Neural cell (in vitro differentiated cells): ENCODE data around the gene AFDN. TPM values are rescaled to one million over a fixed set of nuclear protein-coding genes. Genes with fewer than 3 reads are reported as not detected.

Experiments used
- H2AFZ ChIP-seq: fragments of 200-600, 300-800 bp; sonication (generic), shearing (Covaris generic); 2 replicates; pipeline ENCODE4 v1.6.0; 2014; ENCODE audit warnings: low read depth, mild to moderate bottlenecking, antibody characterized with exemption, low read length, moderate library complexity
- H3F3A ChIP-seq: fragments of 200-600 bp; shearing (Covaris generic); 2 replicates; pipeline ENCODE4 v1.6.1; 2016; ENCODE audit warnings: mild to moderate bottlenecking, moderate library complexity, mixed read lengths, antibody characterized with exemption, low read length; ENCODE audit not compliant: insufficient read depth, poor library complexity, severe bottlenecking
- H3K27ac ChIP-seq: fragments of 200-600, 300-800 bp; sonication (generic), shearing (Covaris generic); 2 replicates; pipeline ENCODE4 v1.5.1; 2014; ENCODE audit warnings: mild to moderate bottlenecking, low read length, moderate library complexity
- H3K27me3 ChIP-seq: fragments of 300-800, 200-600 bp; sonication (generic), shearing (Covaris generic); 2 replicates; pipeline ENCODE4 v1.6.0; 2014; ENCODE audit warnings: mild to moderate bottlenecking, low read depth, low read length, moderate library complexity; ENCODE audit not compliant: insufficient read depth
- H3K36me3 ChIP-seq: fragments of 300-800, 200-600 bp; sonication (generic), shearing (Covaris generic); 2 replicates; pipeline ENCODE4 v1.5.1; 2014; ENCODE audit warnings: mild to moderate bottlenecking, antibody characterized with exemption, low read length, moderate library complexity; ENCODE audit not compliant: insufficient read depth
- H3K4me2 ChIP-seq: fragments of 300-800, 200-600 bp; sonication (generic), shearing (Covaris generic); 2 replicates; pipeline ENCODE4 v1.6.0; 2014; ENCODE audit warnings: mild to moderate bottlenecking, low read length
- H3K4me3 ChIP-seq: fragments of 300-800, 200-600 bp; sonication (generic), shearing (Covaris generic); 2 replicates; pipeline ENCODE4 v1.5.1; 2014; ENCODE audit warnings: mild to moderate bottlenecking, low read length, moderate library complexity
- H3K79me2 ChIP-seq: fragments of 200-600 bp; shearing (Covaris generic); replicated peaks from 2 replicates; pipeline ENCODE4 v1.6.0; 2014; ENCODE audit warnings: mild to moderate bottlenecking, low read length, moderate library complexity; ENCODE audit not compliant: insufficient read depth
- H3K9ac ChIP-seq: fragments of 300-800, 200-600 bp; sonication (generic), shearing (Covaris generic); 2 replicates; pipeline ENCODE4 v1.6.1; 2016; ENCODE audit warnings: mild to moderate bottlenecking, low read length, mixed read lengths
- H3K9me2 ChIP-seq: fragments of 200-600 bp; shearing (Covaris generic); 2 replicates; pipeline ENCODE4 v1.6.1; 2016; ENCODE audit warnings: mild to moderate bottlenecking, low read length, mixed read lengths; ENCODE audit not compliant: insufficient read depth
- H3K9me3 ChIP-seq: fragments of 200-600, 300-800 bp; sonication (generic), shearing (Covaris generic); 2 replicates; pipeline ENCODE4 v1.6.1; 2016; ENCODE audit warnings: mild to moderate bottlenecking, mixed run types, low read length, moderate library complexity, mixed read lengths
- H4K20me1 ChIP-seq: fragments of 200-600 bp; shearing (Covaris generic); 2 replicates; pipeline ENCODE4 v1.6.1; 2016; ENCODE audit warnings: mild to moderate bottlenecking, mixed run types; ENCODE audit not compliant: insufficient read depth
- EP300 ChIP-seq: fragments of 450-650 bp; conservative IDR thresholded peaks from 2 replicates; pipeline ENCODE4 v1.6.1; 2014; ENCODE audit warnings: antibody characterized with exemption, mild to moderate bottlenecking, moderate library complexity; ENCODE audit not compliant: poor library complexity, severe bottlenecking
- EZH2 ChIP-seq: fragments of 200-600, 300-800 bp; shearing (Covaris generic), sonication (generic); IDR thresholded peaks from 2 replicates; pipeline ENCODE4 v1.6.1; 2014; ENCODE audit warnings: antibody characterized with exemption, low read length, borderline replicate concordance, mild to moderate bottlenecking; ENCODE audit not compliant: insufficient read depth, poor library complexity, severe bottlenecking
- MXI1 ChIP-seq: fragments of 450-650 bp; conservative IDR thresholded peaks from 2 replicates; pipeline ENCODE4 v1.6.1; 2014; ENCODE audit warnings: antibody characterized with exemption, mild to moderate bottlenecking; ENCODE audit not compliant: poor library complexity, severe bottlenecking
- POLR2AphosphoS5 ChIP-seq: IDR thresholded peaks from 2 replicates; pipeline ENCODE4 v1.6.1; 2012
- RAD21 ChIP-seq: fragments of 450-650 bp; conservative IDR thresholded peaks from 2 replicates; pipeline ENCODE4 v1.6.1; 2014; ENCODE audit warnings: antibody characterized with exemption, mild to moderate bottlenecking, moderate library complexity
- SMC3 ChIP-seq: fragments of 450-650 bp; conservative IDR thresholded peaks from 2 replicates; pipeline ENCODE4 v1.6.1; 2014; ENCODE audit warnings: antibody characterized with exemption, mild to moderate bottlenecking, moderate library complexity; ENCODE audit not compliant: poor library complexity
- TAF1 ChIP-seq: IDR thresholded peaks from 2 replicates; pipeline ENCODE4 v1.6.1; 2012; ENCODE audit warnings: low read depth
- polyA plus RNA-seq: library from polyadenylated mRNA; depleted of rRNA; stranded (reverse); fragments of >200 nt; gene quantifications from 2 replicates; pipeline ENCODE4 v1.2.3, GENCODE V29; 2014
- TF ChIP-seq, protein P1 (sequence below): fragments of 450-650 bp; IDR thresholded peaks from 2 replicates; pipeline ENCODE4 v1.5.1; 2014; ENCODE audit warnings: antibody characterized with exemption, mild to moderate bottlenecking, moderate library complexity; ENCODE audit not compliant: poor library complexity, severe bottlenecking
- TF ChIP-seq, protein P2 (sequence below): IDR thresholded peaks from 2 replicates; pipeline ENCODE4 v1.6.1; 2012; ENCODE audit warnings: borderline replicate concordance

The AFDN gene
- polyA plus RNA-seq, 1 donor from 2014 or later: 193 TPM

DNA sequence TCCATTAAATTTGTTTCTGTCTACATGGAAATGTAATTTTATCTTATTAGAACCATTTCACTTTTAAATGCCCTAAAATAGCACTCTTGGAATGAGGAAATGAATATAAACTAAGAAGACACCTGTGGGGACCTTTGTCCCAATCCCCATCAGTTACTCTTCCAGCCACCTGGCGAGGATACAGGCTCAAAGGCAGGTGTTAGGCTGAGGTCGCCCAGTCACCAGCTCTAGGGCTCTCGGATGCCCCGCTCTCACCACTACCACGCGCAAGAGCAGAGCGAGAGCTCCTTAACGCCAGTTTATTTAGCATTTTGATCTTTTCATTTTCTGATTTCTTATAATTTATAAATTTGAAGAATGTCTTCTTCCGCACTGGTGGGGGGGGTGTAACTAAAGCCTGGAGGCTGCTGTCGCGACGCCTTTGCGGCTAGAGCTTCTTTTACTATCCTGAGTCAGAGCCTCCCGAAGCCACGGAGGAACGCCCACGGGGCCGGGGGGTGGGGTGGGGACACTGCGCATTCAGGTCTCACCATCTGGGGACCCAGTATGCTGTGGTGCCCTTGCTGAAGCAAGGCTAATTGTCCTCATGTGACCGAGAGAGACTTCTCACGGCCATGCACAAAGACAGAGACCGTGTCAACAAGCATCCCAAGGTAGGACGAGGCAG lies 38.7 kb upstream of the AFDN start:
- H3F3A ChIP-seq: no peaks in the 10 kb centered on the region
- no peaks in the 10 kb centered on the region for H3K27me3 ChIP-seq
- no peaks in the 10 kb centered on the region for H4K20me1 ChIP-seq
- no peaks in the 10 kb centered on the region for H3K79me2 ChIP-seq
- H3K36me3 ChIP-seq: no peaks in the 10 kb centered on the region
- no peak overlapping the region for H3K27ac ChIP-seq
- TF ChIP-seq TAF1: no peak
- TF ChIP-seq RAD21: no peak
- no peak for TF ChIP-seq POLR2AphosphoS5
- TF ChIP-seq SMC3: no peak
- TF ChIP-seq, protein P1, sequence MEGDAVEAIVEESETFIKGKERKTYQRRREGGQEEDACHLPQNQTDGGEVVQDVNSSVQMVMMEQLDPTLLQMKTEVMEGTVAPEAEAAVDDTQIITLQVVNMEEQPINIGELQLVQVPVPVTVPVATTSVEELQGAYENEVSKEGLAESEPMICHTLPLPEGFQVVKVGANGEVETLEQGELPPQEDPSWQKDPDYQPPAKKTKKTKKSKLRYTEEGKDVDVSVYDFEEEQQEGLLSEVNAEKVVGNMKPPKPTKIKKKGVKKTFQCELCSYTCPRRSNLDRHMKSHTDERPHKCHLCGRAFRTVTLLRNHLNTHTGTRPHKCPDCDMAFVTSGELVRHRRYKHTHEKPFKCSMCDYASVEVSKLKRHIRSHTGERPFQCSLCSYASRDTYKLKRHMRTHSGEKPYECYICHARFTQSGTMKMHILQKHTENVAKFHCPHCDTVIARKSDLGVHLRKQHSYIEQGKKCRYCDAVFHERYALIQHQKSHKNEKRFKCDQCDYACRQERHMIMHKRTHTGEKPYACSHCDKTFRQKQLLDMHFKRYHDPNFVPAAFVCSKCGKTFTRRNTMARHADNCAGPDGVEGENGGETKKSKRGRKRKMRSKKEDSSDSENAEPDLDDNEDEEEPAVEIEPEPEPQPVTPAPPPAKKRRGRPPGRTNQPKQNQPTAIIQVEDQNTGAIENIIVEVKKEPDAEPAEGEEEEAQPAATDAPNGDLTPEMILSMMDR: no peak
- TF ChIP-seq EZH2: no peak
- TF ChIP-seq, protein P2, sequence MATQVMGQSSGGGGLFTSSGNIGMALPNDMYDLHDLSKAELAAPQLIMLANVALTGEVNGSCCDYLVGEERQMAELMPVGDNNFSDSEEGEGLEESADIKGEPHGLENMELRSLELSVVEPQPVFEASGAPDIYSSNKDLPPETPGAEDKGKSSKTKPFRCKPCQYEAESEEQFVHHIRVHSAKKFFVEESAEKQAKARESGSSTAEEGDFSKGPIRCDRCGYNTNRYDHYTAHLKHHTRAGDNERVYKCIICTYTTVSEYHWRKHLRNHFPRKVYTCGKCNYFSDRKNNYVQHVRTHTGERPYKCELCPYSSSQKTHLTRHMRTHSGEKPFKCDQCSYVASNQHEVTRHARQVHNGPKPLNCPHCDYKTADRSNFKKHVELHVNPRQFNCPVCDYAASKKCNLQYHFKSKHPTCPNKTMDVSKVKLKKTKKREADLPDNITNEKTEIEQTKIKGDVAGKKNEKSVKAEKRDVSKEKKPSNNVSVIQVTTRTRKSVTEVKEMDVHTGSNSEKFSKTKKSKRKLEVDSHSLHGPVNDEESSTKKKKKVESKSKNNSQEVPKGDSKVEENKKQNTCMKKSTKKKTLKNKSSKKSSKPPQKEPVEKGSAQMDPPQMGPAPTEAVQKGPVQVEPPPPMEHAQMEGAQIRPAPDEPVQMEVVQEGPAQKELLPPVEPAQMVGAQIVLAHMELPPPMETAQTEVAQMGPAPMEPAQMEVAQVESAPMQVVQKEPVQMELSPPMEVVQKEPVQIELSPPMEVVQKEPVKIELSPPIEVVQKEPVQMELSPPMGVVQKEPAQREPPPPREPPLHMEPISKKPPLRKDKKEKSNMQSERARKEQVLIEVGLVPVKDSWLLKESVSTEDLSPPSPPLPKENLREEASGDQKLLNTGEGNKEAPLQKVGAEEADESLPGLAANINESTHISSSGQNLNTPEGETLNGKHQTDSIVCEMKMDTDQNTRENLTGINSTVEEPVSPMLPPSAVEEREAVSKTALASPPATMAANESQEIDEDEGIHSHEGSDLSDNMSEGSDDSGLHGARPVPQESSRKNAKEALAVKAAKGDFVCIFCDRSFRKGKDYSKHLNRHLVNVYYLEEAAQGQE: no peak
- TF ChIP-seq EP300: no peak
- TF ChIP-seq MXI1: no peak
- no peaks in the 10 kb centered on the region for H3K9me2 ChIP-seq
- no peak overlapping the region for H2AFZ ChIP-seq
- H3K9me3 ChIP-seq: no peaks in the 10 kb centered on the region
- H3K4me3 ChIP-seq: no peak overlapping the region
- no peak overlapping the region for H3K4me2 ChIP-seq
- no peak overlapping the region for H3K9ac ChIP-seq

DNA sequence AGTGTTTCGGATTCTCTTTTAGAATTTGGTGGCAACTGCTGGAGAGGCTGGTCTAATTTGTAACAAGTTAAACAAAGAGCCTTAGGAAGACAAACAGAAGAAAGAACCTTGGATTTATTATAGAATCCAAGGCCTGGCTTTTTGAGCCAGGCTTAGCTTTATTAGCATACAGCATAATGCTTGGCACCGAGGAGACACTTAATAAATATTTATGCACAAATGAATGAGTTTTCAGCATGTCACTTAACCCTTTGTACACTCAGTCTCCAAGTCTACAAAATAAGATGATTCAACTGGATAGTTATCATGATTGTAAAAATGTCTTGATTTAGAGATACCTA lies 38.2 kb upstream of the AFDN start:
- H2AFZ ChIP-seq: no peak overlapping the region
- H3K9me3 ChIP-seq: no peaks in the 10 kb centered on the region
- H3K4me3 ChIP-seq: no peak overlapping the region
- no peaks in the 10 kb centered on the region for H3K27me3 ChIP-seq
- H3K79me2 ChIP-seq: no peaks in the 10 kb centered on the region
- H3K4me2 ChIP-seq: no peak overlapping the region
- no peaks in the 10 kb centered on the region for H3F3A ChIP-seq
- no peaks in the 10 kb centered on the region for H4K20me1 ChIP-seq
- no peaks in the 10 kb centered on the region for H3K36me3 ChIP-seq
- no peaks in the 10 kb centered on the region for H3K9me2 ChIP-seq
- no peak overlapping the region for H3K9ac ChIP-seq
- H3K27ac ChIP-seq: no peak overlapping the region
- no peak for TF ChIP-seq SMC3
- TF ChIP-seq MXI1: no peak
- no peak for TF ChIP-seq POLR2AphosphoS5
- TF ChIP-seq, protein P2: no peak
- no peak for TF ChIP-seq TAF1
- no peak for TF ChIP-seq EZH2
- TF ChIP-seq EP300: no peak
- TF ChIP-seq, protein P1: no peak
- no peak for TF ChIP-seq RAD21
